Activated CD4-positive, alpha-beta memory T cell treated with anti-CD3 and anti-CD28 coated beads for 36 hours (primary cell): ENCODE data around the gene EDEM1. TPM values are rescaled to one million over a fixed set of nuclear protein-coding genes. Genes with fewer than 3 reads are reported as not detected.
"Not testable (repeated sequence)": the region's sequence is repeated elsewhere in the genome, so short reads cannot be mapped to it uniquely, and the experiment has no call there.

Experiments
- CTCF ChIA-PET: fragments of 350-600 bp; sonication (Branson Sonifier 250); formaldehyde crosslinking; loops from one replicate; lab custom pipeline; 2021; ENCODE audit warnings: antibody characterized with exemption, inconsistent platforms; lab: Charles Lee
- POLR2A ChIA-PET: fragments of 350-600 bp; sonication (Branson Sonifier 250); formaldehyde crosslinking; loops from one replicate; lab custom pipeline; 2021; ENCODE audit warnings: antibody characterized with exemption; lab: Charles Lee
- DNase-seq: peaks from one replicate; pipeline ENCODE4 v3.0.0-alpha.2; 2020
- H3K27ac Mint-ChIP-seq: one replicate; pipeline ENCODE4 v1.8.0; 2021; ENCODE audit warnings: mixed read lengths
- H3K27me3 Mint-ChIP-seq: one replicate; pipeline ENCODE4 v1.8.0; 2021; ENCODE audit warnings: mixed read lengths
- H3K36me3 Mint-ChIP-seq: one replicate; pipeline ENCODE4 v1.8.0; 2021; ENCODE audit warnings: mixed read lengths
- H3K4me1 Mint-ChIP-seq: one replicate; pipeline ENCODE4 v1.8.0; 2021; ENCODE audit warnings: low read depth, mixed read lengths
- H3K4me3 Mint-ChIP-seq: one replicate; pipeline ENCODE4 v1.8.0; 2021; ENCODE audit warnings: mild to moderate bottlenecking, mixed read lengths
- H3K9me3 Mint-ChIP-seq: one replicate; pipeline ENCODE4 v1.8.0; 2021; ENCODE audit warnings: mixed read lengths
- intact Hi-C: fragments of 100-400 bp; cut with micrococcal nuclease; formaldehyde crosslinking; loops from one replicate; pipeline ENCODE4 v1.15.1; 2023
- total RNA-seq, 2 experiments: library from RNA; stranded (reverse); gene quantifications; one replicate each; pipeline ENCODE4 v1.2.3, GENCODE V29; 2021

Gene EDEM1
- 100 to 1,000 TPM; 192 to 203 TPM for total RNA-seq

DNA sequence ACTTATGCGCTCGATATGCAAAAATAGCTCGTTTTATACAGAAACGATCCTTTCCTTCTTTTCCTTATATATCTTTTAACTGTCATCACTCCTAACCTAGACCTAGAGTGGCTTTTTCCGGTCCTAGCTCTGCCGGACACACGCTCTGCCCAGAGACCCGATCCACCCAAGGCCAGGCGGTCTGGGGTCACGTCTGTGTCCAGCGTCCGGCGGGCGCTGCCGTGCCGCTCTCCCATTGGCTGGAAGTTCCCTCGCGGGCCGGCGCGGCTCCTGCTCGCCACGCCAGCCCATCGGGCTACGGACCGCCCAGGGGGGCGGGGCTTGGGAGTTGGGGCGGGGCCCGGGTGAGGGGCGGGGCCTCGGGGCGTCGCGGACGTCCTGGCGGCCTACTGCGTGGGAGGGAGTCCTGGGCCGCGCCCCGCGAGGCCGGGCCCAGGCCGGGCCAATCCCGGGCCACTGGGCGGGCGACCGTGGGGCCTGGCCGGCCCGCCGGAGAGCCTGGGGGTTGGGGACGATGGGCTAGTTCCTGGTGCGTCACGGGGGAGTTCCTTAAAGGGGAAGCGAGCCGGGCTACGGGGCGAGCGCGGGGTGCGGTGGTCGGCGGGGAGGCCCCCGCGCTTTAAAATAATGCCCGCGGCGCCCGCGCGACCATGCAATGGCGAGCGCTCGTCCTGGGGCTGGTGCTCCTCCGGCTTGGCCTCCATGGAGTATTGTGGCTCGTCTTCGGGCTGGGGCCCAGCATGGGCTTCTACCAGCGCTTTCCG is at the start of gene EDEM1:
EDEM1 (plus strand) TSS at position 552 of the 764 bp plus-strand sequence; CDS start at position 651, 99 bp downstream.
- Mint-ChIP-seq H3K27ac (peak within 1 kb of the TSS; percentile 98), H3K9me3 (no peaks in the 10 kb centered on the region), H3K36me3 (peaks cover 35% of the 10 kb centered on the region), H3K27me3 (no peaks in the 10 kb centered on the region), H3K4me3 (peak within 1 kb of the TSS; percentile 96), H3K4me1 (peaks cover 27% of the 10 kb centered on the region)
- intact Hi-C loops = loop anchor here (1.0 to 10.0 kb wide), 7 partner anchors 26 to 694 kb away; partner anchors contain the start of genes ARL8B, BHLHE40 and ITPR1
- ChIA-PET CTCF (interaction anchor here (1.5 to 2.8 kb wide), 4 partner anchors 18 to 66 kb away, joined by 3 to 10 read pairs (median 8); no protein-coding TSS in a partner anchor), POLR2A (interaction anchor here (1.1 to 5.1 kb wide), 10 partner anchors 11 to 448 kb away, joined by 3 to 109 read pairs (median 4); partner anchors contain the start of genes ARL8B and BHLHE40)
- DNase-seq = peak; percentile 98

- no peak for DNase-seq
- ChIA-PET POLR2A (interaction anchor here (1.1 kb wide), 2 partner anchors 9 to 50 kb away, joined by 3 to 4 read pairs; no protein-coding TSS in a partner anchor), CTCF (interaction anchor here (1.3 kb wide), 1 partner anchor 11 kb away, joined by 4 read pairs; no protein-coding TSS in a partner anchor)
- Mint-ChIP-seq H3K27ac (no peak overlapping the region), H3K4me3 (no peak overlapping the region), H3K27me3 (no peaks in the 10 kb centered on the region), H3K36me3 (peaks cover 15% of the 10 kb centered on the region), H3K4me1 (peaks cover 72% of the 10 kb centered on the region), H3K9me3 (no peaks in the 10 kb centered on the region)
- intact Hi-C loops = loop anchor here (5.0 kb wide), 1 partner anchor 164 kb away; no protein-coding TSS in a partner anchor
Measured at GRCh38 chr3:5138214-5138981, 49.1 kb upstream of the EDEM1 start.

GRCh38 chr3:5140230-5140621 is 47.3 kb upstream of the EDEM1 start:
- Mint-ChIP-seq H3K9me3 (no peaks in the 10 kb centered on the region), H3K36me3 (peaks cover 17% of the 10 kb centered on the region), H3K4me3 (no peak overlapping the region), H3K27ac (no peak overlapping the region), H3K27me3 (no peaks in the 10 kb centered on the region), H3K4me1 (peaks cover 74% of the 10 kb centered on the region)
- DNase-seq = no peak
- intact Hi-C loops = no loop called here
- CTCF ChIA-PET = no interaction called here
- POLR2A ChIA-PET = no interaction called here

- POLR2A ChIA-PET = no interaction called here
- Mint-ChIP-seq H3K36me3 (peaks cover 22% of the 10 kb centered on the region), H3K4me3 (no peak overlapping the region), H3K9me3 (peaks cover 5% of the 10 kb centered on the region), H3K4me1 (peaks cover 74% of the 10 kb centered on the region), H3K27ac (no peak overlapping the region), H3K27me3 (no peaks in the 10 kb centered on the region)
- CTCF ChIA-PET = no interaction called here
- intact Hi-C loops = no loop called here
- DNase-seq = no peak
Measured at GRCh38 chr3:5140839-5141238, 46.7 kb upstream of the EDEM1 start.

GRCh38 chr3:5141760-5142159 is 45.7 kb upstream of the EDEM1 start:
- Mint-ChIP-seq H3K9me3 (peaks cover 12% of the 10 kb centered on the region), H3K4me1 (peaks cover 66% of the 10 kb centered on the region), H3K27me3 (no peaks in the 10 kb centered on the region), H3K4me3 (no peak overlapping the region), H3K36me3 (peaks cover 29% of the 10 kb centered on the region), H3K27ac (no peak overlapping the region)
- CTCF ChIA-PET = no interaction called here
- intact Hi-C loops = no loop called here
- POLR2A ChIA-PET = no interaction called here
- no peak for DNase-seq

GRCh38 chr3:5143464-5143863 is 44.0 kb upstream of the EDEM1 start:
- ChIA-PET CTCF (no interaction called here), POLR2A (interaction anchor here (0.6 to 0.7 kb wide), 2 partner anchors 20 to 44 kb away, joined by 3 read pairs; partner anchors contain the start of gene EDEM1)
- intact Hi-C loops = no loop called here
- Mint-ChIP-seq H3K9me3 (peaks cover 23% of the 10 kb centered on the region), H3K4me3 (no peak overlapping the region), H3K4me1 (peaks cover 64% of the 10 kb centered on the region), H3K27me3 (no peaks in the 10 kb centered on the region), H3K27ac (peak overlapping the region; percentile 49), H3K36me3 (peaks cover 39% of the 10 kb centered on the region)
- no peak for DNase-seq

- no peak for DNase-seq
- H3K9me3 Mint-ChIP-seq = peaks cover 23% of the 10 kb centered on the region
- peaks cover 64% of the 10 kb centered on the region for H3K4me1 Mint-ChIP-seq
- ChIA-PET POLR2A (interaction anchor here (1.0 kb wide), 1 partner anchor 42 kb away, joined by 3 read pairs; no protein-coding TSS in a partner anchor), CTCF (no interaction called here)
- H3K4me3 Mint-ChIP-seq = no peak overlapping the region
- H3K27ac Mint-ChIP-seq = no peak overlapping the region
- no peaks in the 10 kb centered on the region for H3K27me3 Mint-ChIP-seq
- peaks cover 40% of the 10 kb centered on the region for H3K36me3 Mint-ChIP-seq
- intact Hi-C loops = no loop called here
Measured at GRCh38 chr3:5144316-5144994, 43.1 kb upstream of the EDEM1 start.

DNA sequence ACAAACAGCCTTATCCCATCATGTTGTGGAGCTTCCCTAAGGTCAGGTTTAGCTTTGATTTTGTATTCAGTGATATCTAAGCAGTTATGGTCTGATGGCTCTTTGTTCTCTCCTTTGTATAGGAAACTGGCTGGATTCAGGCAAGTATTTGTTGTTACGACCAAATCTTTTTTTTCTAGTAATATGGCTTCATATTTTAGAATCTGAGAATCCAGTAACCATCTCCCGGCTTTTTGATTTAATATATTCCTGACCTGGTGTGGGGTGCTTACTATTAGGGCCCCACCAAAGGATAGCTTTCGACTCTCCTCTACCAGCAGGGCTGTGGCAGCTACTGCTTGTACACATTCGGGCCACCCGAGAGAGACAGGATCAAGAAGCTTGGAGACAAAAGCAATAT is 42.4 kb upstream of the EDEM1 start:
- no peak for DNase-seq
- Mint-ChIP-seq H3K27me3 (no peaks in the 10 kb centered on the region), H3K4me1 (peaks cover 63% of the 10 kb centered on the region), H3K9me3 (peaks cover 23% of the 10 kb centered on the region), H3K4me3 (no peak overlapping the region), H3K27ac (no peak overlapping the region), H3K36me3 (peaks cover 43% of the 10 kb centered on the region)
- ChIA-PET CTCF (no interaction called here), POLR2A (interaction anchor here (1.0 kb wide), 1 partner anchor 42 kb away, joined by 3 read pairs; no protein-coding TSS in a partner anchor)
- intact Hi-C loops = no loop called here

GRCh38 chr3:5147152-5147551 is 40.4 kb upstream of the EDEM1 start:
- H3K27ac Mint-ChIP-seq, H3K27me3 Mint-ChIP-seq, DNase-seq, H3K4me3 Mint-ChIP-seq, CTCF ChIA-PET, intact Hi-C loops, POLR2A ChIA-PET: not testable (repeated sequence)
- Mint-ChIP-seq H3K36me3 (peaks cover 34% of the 10 kb centered on the region), H3K4me1 (peaks cover 53% of the 10 kb centered on the region), H3K9me3 (peaks cover 23% of the 10 kb centered on the region)

- no peak overlapping the region for H3K4me3 Mint-ChIP-seq
- intact Hi-C loops = no loop called here
- peaks cover 48% of the 10 kb centered on the region for H3K4me1 Mint-ChIP-seq
- no peak for DNase-seq
- ChIA-PET POLR2A (no interaction called here), CTCF (no interaction called here)
- no peaks in the 10 kb centered on the region for H3K27me3 Mint-ChIP-seq
- H3K36me3 Mint-ChIP-seq = peaks cover 32% of the 10 kb centered on the region
- H3K27ac Mint-ChIP-seq = no peak overlapping the region
- H3K9me3 Mint-ChIP-seq = peaks cover 23% of the 10 kb centered on the region
Measured at GRCh38 chr3:5149306-5149880, 38.1 kb upstream of the EDEM1 start.

DNA sequence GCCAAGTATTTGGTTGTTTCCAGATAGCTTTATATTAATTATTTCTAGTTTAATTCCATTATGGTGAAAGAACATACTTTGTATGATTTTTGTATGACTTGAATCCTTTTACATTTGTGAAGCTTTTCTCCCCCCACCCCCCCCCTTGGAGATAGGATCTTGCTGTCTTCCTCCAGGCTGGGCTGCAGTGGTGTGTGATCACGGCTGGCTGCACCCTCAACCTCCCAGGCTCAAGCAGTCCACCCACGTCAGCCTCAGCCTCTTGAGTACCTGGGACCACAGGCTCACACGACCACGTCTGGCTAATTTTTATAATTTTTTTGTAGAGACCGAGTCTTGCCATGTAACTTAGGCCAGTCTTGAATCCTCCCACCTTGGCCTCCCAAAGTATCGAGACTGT is 35.9 kb upstream of the EDEM1 start:
- ChIA-PET CTCF (interaction anchor here (0.6 to 1.3 kb wide), 3 partner anchors 16 to 202 kb away, joined by 3 to 6 read pairs (median 3); partner anchors contain the start of gene ARL8B), POLR2A (interaction anchor here (0.9 kb wide), 1 partner anchor 25 kb away, joined by 4 read pairs; no protein-coding TSS in a partner anchor)
- peaks cover 25% of the 10 kb centered on the region for H3K36me3 Mint-ChIP-seq

More for the DNA sequence above, 35.9 kb upstream of the EDEM1 start:
- peaks cover 61% of the 10 kb centered on the region for H3K4me1 Mint-ChIP-seq
- H3K27ac Mint-ChIP-seq = no peak overlapping the region
- H3K9me3 Mint-ChIP-seq = peaks cover 12% of the 10 kb centered on the region
- H3K27me3 Mint-ChIP-seq = no peaks in the 10 kb centered on the region
- no peak overlapping the region for H3K4me3 Mint-ChIP-seq
- intact Hi-C loops = no loop called here
- DNase-seq = no peak
